Stimulated activated CD4-positive, alpha-beta T cell treated with anti-CD3 and anti-CD28 coated beads, Interleukin-12 subunit alpha, Interleukin-12 subunit beta, amount 100 ng/mL, for 48 hours (primary cell): ENCODE results near the gene VWC2.

Source experiments
- DNase-seq, 3 donors: peaks; one replicate each; pipeline ENCODE4 v3.0.0-alpha.2; 2020; ENCODE audit warnings: low read depth in 2 of 3, low spot score in 1 of 3

Gene VWC2

DNA sequence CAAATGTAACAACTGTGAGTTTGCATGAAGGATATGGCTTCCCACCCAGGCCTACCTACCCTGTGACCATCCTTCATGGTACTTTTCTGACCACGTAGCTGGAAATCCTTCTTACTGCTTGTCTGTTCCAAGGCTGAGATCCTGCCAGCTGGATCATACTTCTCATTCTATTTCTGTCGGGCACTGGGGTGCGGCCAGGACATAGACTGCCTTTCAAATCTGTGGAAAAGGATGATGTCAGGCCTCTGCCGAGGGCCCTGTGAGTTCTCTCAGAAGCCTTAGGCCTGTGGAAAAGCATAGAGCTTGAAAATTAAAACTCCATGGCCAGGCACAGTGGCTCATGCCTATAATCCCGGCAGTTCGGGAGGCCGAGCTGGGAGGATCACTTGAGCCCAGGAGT is 10.0 kb downstream of the VWC2 start:
- DNase-seq, result no peak

GRCh38 chr7:49787980-49788379 is 14.5 kb downstream of the VWC2 start:
- DNase-seq, result no peak

- no peak for DNase-seq
These were observed 15.1 kb downstream of the VWC2 start for GRCh38 chr7:49788455-49789059.

GRCh38 chr7:49789736-49790135 is 16.3 kb downstream of the VWC2 start:
- no peak for DNase-seq

DNA sequence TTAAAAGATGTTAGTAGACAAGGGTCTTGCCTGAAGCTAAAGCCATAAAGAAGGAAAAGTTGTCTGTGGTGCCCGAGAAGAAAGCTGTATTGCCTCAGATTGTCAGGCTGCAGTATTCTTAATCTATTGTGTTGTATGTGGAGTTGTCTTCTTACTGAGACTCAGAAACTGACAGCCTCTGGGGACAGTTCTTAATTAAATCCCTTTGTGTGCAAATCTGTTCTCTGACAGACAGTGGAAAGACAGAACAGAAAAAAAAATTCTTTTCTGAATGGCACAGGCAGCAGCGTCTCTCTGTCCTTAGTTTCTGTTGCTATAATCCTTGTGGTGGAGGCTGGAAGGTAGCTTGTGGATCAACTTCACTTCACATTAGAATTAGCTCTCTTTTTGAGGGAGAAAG is 16.8 kb downstream of the VWC2 start:
- no peak for DNase-seq

DNA sequence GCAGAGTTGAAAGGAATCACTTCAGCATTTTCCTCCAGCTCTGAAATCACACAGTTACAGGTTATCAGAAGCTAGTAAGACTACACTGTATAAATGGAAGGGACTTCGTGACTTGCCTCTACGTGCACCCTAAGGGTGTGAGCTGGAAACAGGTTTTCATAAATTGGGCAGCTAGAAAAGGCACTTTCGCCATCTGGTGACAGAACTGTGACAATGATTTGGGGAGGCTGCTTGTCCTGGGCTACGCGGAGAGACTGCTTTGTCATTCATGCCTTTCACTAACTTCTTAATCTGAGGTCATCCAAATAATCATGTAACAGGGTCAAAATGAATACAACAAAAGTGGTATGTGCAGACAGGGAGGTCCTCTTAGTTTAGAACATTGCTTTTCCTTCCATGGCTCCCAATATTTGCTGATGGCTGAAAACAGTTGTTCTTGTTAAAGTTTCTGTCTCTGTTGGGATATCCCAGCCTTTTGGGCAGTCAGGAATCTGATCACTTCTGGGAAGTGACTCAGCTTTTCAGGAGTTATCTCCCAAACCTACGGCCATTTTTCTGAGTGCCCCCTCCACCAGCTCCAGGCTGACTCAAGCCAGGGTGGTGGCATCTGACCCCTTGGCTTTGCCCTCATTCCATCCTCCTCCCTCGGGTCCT is 17.8 kb downstream of the VWC2 start:
- no peak for DNase-seq

GRCh38 chr7:49797987-49798660 is 24.7 kb downstream of the VWC2 start:
- no peak for DNase-seq

DNA sequence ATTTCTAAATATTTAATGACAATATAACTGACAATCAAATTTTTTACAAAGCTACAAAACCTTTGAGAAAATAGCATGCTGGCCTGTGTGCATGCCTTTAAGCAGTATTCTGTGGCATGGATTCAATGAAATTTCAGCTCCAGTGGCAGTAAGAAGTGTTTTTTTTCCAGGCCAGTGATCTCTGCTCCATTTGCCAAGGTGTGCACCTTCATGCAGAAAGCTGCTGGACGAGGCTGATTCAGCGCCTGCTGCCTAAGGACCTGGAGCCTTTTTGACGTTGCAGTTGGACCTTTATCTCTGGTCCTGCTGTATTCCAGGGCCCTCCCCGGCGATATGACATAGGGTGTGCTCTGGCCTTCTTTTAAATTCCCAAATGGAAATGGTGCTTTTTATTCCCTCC is 26.6 kb downstream of the VWC2 start:
- no peak for DNase-seq

GRCh38 chr7:49802600-49802999 is 29.2 kb downstream of the VWC2 start:
- DNase-seq, result no peak

- no peak for DNase-seq
These were observed 30.4 kb downstream of the VWC2 start for GRCh38 chr7:49803812-49804211.

GRCh38 chr7:49805371-49806007 is 32.1 kb downstream of the VWC2 start:
- DNase-seq, result no peak

GRCh38 chr7:49812534-49812933 is 39.1 kb downstream of the VWC2 start:
- no peak for DNase-seq

GRCh38 chr7:49817279-49817678 is 43.8 kb downstream of the VWC2 start:
- no peak for DNase-seq

DNA sequence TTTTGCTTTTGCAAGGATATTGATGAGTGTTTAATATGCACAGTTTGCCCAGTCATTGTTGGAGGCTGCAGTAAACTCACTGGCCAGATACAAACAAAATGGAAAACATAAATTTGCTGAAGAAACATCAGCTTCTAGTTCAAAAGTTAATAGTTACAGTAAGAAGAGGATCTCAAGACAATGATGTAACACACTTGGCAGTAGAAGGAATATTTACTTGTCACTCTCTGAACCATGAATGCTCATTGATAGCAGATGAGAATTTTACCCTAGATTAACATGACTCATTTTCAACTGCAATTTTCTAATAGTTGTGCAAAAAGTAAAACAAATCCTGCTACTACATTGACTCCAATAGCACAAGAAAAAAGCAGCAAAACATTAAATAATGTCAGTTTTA is 47.7 kb downstream of the VWC2 start:
- DNase-seq, result no peak

DNA sequence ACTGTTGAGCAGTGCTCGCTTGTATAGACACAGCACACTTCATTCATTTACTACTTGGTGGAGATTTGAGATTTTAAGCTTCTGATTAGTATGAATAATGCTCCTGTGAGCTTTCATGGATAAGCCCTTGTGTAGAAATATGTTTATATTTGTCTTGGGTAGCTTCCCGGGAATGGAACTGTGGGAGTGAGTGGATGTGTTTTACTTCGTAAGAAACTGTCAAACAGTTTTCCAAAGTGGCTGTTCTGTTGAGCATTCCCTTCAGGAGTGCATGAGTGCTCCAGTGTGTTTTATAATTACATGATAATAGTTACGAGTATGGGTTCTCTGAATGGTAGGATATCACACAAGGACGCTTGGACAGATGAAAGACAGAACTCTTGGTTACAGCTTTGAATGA is 49.4 kb downstream of the VWC2 start:
- DNase-seq, result no peak

DNA sequence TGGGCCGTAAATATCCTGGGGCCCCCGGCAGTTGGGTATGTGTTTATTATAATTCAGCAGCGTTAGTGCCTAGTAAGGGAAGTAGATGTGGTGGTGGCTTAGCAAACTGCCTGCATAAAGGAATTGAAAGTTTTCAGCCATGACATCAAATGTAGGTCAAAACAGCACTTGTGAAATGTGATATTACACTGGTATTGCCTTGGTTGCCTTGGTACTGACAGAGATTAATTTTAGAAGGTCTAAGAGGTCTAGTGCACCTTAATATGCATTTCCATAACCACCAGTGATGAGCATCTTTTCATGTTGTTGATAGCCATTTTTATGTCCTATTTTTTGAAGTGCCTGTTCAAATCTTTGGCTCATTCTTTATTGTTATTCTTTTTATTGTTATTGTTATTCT is 50.1 kb downstream of the VWC2 start:
- no peak for DNase-seq

GRCh38 chr7:49839863-49840645 is 66.6 kb downstream of the VWC2 start:
- DNase-seq, result no peak

DNA sequence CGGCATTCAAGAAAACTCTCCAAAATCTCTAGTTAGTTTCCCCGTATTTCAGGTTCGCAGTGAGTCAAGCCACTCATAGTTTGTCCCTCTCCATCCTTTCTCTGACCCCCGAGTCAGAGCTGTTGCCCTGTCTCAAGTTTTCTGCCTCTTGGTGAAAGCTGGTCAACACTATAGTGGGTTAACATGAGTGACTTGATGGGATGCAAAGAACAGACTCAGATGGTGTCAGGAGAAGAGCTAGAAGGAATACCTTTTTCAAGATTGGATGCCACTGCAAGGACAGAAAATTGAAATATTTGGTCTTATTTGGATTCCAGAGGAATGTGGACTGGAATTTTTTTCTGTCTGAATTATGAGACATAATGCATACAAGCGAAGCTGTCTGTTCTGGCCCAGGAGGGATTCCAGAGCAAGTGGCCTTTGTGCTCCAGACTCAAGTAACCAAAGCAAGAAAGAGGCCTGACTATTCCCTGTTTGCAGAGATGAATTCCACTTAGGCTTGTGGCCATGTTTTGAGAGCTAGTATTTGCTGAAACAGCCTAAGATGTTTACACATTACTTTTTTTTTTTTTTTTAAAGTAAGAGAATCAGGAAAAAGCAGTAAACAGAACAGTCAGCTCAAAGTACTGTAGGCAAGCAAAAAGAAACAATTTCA is 67.4 kb downstream of the VWC2 start:
- DNase-seq, result no peak

DNA sequence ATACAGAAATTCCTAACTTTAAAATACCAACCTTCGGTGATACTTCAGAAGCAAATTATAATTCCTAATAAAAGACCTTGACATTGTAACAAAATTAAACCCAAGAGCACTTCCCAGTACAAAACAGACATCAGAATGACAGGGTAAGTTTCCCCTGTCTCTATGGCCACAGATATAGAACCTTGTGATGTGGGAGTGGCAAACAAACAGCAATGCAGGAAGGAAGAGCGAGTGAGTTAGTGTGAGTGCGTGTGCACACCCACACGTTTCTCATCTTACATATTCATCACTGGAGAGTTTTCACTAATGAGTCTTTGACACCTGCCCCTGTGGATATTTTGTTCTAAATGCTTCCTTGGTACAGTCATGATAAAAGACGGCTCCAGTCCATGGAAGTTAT is 72.2 kb downstream of the VWC2 start:
- DNase-seq, result no peak

- DNase-seq, result no peak
These were observed 74.9 kb downstream of the VWC2 start for GRCh38 chr7:49848211-49848841.
